Measurements from ENCODE around the gene NACAD.

The NACAD gene

DNA sequence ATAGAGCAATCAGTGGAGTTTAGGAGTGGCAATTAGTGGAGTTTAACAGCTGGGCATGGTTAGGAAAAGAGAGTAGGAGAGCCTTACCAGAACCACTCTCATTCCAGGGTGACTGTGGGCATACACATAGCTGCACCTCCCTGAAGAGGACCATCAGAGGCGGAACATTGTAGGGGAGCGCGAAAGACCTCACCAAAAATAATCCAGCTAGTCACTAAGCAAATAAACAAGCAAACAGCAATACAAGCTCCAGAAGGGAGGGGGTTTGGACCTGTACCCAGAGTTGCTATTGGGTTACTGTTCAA lies 4.1 kb upstream of the NACAD start:
- TF ChIP-seq, protein P1, sequence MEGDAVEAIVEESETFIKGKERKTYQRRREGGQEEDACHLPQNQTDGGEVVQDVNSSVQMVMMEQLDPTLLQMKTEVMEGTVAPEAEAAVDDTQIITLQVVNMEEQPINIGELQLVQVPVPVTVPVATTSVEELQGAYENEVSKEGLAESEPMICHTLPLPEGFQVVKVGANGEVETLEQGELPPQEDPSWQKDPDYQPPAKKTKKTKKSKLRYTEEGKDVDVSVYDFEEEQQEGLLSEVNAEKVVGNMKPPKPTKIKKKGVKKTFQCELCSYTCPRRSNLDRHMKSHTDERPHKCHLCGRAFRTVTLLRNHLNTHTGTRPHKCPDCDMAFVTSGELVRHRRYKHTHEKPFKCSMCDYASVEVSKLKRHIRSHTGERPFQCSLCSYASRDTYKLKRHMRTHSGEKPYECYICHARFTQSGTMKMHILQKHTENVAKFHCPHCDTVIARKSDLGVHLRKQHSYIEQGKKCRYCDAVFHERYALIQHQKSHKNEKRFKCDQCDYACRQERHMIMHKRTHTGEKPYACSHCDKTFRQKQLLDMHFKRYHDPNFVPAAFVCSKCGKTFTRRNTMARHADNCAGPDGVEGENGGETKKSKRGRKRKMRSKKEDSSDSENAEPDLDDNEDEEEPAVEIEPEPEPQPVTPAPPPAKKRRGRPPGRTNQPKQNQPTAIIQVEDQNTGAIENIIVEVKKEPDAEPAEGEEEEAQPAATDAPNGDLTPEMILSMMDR (conservative IDR thresholded peaks at IDR 0.05), result no peak
- no peak overlapping the region for H3K27ac ChIP-seq

DNA sequence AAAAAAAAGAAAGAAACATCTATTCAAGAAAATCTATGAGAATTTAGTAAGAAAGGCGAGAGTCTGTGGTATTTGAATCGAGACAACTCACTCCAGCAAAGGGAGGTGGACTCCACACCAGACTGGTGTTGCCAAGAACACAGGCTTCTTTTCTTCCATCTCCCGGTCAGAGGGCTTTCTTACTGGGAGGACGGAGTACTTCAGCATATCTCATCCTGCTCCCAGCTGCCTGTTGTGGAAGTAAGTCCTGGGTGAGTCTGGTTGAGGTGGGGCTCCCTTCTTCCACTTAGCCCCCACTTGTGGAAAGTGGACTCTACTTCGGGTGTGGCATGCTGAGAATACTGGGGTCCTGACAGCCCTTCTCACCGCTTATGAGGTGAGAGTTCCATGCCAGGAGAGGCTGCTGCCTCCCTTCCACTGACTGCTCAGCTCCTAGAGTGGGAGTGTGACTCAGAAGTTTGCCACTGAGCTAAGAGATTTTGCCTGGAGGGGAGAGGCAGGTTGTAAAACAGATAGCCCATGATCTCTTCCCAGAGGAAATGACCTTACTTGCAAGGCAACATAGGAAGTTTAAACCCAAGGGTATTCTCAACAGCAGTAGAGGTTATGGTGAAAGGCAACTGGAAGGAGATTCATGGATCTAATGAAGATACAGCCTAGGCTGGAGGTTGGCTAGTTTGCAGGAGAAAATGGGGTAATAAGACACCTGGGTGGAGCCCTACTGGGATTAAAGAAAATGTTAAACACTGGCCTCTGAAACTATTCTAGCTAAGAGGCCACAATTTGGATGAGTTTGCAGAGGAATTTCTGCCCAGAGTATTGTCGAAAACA lies 3.5 kb upstream of the NACAD start:
- TF ChIP-seq, protein P1 (conservative IDR thresholded peaks at IDR 0.05), result no peak

DNA sequence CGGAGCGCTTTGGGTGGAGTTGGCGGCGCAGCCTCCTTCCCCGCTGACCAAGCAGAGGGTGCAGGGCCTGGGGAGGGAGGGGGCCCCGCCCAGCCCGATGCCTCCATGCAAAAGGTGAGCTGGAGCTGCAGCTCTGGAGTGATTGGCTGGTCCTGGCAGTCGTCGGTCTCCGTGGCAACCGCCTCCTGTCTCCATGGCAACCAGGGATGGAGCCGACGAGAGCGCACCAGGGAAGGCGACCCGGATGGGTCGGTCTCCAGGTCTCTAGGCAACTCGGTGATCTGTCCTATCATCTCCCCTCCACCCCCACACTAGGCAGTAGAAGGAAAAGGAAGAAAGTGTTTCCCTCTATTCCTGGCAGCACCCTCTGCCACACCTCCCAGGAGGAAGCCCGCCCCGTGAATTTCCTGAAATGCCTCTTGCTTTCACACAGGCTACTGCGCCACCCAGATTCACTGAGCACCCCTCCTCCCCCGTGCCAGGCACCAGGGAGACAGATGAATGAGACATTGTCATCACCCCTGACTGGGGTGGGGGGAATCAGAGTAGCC lies 647 bp upstream of the NACAD start:
- TF ChIP-seq, protein P1 (conservative IDR thresholded peaks at IDR 0.05), result no peak
- H3K27ac ChIP-seq, result no peak overlapping the region

More for the DNA sequence above, 3.5 kb upstream of the NACAD start:
- no peak overlapping the region for H3K27ac ChIP-seq

DNA sequence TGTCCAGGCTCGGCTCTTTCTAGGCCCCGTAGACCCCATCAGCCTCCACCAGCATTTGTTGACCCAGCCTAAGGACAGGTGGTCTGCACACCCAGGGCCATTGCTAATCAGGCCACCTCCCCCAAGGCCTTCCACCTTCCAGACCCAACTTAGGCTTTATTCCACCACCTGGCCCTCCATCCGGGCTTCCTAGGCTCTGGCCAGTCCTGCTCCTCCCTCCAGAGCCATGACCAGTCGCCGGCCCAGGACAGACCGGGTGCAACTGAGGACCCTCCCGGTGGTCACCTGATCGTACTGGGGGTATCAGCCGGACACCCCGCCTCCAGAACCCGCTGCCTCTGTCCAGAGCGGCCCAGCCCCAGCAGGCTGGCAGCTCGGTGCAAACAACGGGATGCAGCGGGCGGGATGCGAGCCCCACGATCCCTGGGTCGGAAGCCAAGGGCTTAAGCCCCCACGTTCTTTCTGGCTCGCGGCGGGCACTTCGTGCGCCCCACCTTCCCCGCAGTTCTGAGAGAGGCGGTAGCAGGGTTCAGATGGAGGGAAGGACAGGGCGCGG lies 545 bp downstream of the NACAD start:
- TF ChIP-seq, protein P1 (conservative IDR thresholded peaks at IDR 0.05), result no peak
- H3K27ac ChIP-seq, result no peak overlapping the region

DNA sequence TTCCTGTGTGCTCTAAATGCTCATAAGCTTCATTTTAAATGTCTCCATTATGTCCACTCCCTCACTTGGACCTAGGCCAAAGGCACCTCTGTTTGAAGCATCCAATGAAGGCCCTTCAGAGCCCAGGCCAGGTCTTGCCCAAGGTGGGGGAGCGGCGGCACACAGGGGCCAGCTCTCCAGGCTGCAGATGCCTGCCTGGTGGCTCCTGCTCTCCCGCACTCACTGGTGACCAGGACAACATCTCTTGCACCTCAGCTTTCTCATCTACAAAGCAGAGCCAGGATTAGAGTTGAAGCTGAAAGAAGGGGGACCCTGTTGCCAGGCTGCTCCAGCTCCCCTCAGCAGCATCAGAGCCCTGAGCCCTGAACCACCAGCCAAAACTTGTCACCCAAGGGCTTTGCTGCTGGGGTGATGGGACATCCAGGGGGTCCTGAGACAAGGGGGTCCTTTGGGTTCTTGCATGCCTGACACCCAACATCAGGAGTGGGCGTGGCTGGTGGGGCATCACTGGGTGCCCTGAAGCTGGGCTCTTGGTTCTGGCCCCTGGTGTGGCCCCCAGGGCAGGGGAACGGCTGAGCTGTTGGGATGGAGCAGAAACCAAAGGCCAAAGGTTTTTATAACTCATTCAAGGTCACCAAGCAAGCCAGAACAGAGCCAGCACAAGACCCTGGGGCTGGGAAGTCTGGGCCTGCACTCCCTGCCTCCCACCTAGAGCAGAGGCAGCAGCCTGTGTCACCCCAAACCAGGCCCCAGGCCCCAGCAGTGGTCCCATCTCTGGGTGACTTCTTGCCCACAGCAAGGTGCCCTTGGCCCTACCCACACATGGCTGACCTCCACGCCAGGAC lies 1.2 kb downstream of the NACAD start:
- TF ChIP-seq, protein P1 (conservative IDR thresholded peaks at IDR 0.05), result no peak
- H3K27ac ChIP-seq, result no peak overlapping the region

DNA sequence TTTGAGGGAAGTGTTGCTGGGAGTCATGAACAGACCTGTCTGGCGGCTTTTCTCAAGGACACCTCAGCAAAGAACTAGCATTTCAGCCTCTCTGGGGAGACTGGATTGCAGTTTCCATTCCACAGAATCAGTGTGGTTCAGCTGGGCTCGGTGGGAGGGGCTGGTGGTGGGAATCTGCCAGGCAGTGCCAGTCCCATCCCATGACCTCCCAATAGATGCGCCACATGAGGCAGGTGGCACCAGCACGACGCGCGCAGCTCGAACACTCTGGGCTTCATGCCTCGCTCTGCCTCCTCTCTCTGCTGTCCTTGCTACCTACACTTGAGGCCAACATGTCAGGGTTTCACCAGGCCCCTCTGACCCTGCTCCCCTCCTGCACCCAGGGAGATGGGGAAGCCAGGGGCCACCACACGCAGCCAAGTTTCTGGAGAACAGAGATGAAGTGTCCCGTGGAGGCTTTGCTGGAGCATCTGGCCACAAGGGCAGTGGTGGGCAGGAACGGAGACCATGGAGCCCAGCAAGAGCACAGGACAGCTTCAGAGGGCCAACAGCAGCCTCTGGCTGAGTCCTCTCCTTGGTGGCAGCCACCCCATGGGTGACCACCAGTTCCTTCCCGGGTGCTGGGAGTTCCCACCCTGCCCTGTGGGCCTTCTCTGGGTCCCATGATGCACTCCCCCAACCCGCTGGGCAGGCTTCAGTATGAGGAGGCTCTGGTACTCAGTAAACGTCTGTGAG lies 2.3 kb downstream of the NACAD start:
- TF ChIP-seq, protein P1 (conservative IDR thresholded peaks at IDR 0.05), result no peak

More for the DNA sequence above, 2.3 kb downstream of the NACAD start:
- H3K27ac ChIP-seq, result no peak overlapping the region

All from VCaP (cell line).